HG02798 (cell line): ENCODE data around the gene AMN.
A peak's percentile ranks its signal among the peaks of the same experiment; 100 is the strongest.

Experiments
- ATAC-seq: cut with Tn5 transposase; IDR thresholded peaks from one replicate; pipeline ENCODE4 v1.9.1; 2021; ENCODE audit warnings: mild to moderate bottlenecking; ENCODE audit not compliant: unreplicated experiment, poor library complexity

AMN gene

DNA sequence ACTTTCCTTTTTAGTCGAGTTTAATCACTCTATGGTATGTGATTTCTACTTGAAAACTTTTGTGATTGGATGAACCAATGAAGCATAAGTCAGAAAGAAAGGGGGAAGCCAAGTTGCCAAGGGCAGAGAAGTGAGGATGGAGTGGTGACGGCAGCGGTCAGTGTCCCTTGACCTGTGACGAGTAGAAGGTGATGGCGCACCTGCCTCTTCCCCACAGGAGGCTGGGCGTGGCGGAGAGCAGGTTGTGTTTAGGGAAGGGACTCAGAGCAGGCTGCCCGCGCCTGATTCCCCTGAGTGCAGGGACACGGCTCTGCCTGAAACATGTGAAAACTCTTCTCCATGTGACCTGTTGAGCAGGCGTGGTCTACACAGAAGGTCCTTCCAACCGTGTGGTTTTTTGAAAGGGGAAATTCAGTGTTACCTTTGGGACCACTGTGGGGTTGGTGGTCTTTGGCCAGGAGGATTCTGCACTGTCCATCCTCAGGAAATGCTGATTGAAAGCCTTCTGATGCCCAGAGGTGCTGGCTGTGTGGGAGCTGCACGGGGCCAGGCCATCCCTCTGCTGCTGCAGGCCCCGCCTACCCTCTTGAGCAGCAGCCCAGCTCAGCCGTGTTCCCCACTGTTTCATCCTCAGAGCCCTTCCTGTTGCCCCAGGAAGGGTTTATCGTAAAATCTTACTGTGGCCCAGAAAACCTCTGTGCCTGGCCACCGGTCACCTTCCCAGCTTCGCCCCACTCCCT lies 23.5 kb upstream of the AMN start:
- no peak for ATAC-seq

DNA sequence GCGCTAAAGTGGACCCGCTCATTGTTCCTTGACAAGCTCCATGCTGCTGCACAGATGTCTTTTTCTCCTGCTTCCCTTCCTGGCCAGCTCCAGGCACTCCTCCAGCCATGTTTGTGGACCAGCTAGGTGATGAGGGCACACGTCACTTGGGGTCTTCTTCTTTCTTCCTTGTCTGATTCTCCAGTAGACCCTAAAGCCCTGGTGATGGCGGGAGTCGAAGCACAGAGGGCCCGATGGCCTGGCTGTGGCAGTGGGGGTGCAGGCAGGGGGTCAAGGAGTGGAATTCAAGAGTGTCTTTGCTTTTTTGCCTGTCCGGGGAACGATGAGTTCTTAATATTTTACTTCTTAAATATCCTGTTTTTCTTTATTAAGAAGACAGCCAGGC lies 23.0 kb upstream of the AMN start:
- no peak for ATAC-seq

DNA sequence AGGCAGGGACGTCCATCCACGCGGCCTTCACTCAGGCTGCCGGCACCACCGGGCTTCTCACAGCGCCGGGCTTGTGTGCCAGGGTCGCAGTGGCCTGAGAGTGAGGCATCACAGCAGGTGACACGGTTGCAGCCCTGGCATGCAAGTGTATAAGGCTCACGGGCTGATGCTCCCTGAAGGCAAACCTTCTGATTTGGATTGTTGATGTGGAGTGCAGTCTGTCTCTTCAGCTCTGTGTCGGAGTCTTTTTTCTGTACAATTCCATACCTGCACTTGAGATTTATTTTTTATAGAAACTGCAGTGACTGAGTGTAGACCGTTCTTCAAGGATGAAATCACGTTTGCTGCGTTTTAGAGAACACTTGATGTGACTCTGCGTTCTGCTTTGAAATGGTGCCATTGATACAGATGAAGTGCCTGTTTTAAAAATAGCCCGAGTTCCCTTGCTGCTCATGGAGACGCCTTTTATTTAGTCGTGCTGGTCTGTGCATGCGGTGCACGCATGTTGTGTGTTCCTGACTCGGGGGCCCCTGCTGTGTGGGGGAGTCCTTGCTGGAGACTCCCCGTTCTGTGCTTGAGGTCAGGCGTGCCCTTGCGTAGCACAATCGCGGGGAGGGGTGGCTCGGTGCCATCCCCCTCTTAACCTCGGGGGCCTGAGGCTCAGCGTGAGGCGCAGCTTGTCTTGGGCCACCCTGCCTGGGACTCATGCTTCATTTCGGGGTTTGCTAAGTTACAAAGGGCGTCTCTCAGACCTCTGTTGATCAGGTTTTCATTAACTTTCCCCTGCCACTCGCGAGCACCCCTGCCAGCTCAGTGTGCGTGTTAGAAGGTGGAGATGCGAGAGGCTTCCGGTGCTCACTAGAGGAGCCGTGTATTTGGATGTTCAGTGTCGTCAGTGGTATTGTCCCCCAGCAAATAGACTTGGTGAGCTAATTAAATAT lies 21.6 kb upstream of the AMN start:
- ATAC-seq = peak; percentile 58

DNA sequence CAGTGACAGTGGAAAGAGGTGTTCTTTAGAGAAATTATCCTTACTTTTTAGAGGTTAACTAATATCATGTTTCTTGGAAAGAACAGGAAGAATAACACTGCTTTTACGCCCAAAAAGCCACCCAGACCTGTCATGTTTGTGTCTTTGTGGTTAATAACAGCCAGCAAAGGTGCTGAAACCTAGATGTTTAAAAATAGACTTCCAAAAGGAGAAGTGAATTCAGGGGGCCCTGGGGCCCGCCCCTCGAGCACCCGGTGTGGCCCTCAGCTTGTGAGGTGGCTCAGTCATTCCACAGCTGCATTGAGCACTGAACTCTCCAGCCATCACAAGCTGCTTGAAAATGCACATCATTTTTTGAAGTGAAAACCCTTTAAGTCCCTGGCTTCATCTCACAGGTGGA lies 20.8 kb upstream of the AMN start:
- peak; percentile 78 for ATAC-seq

- peak; percentile 18 for ATAC-seq
Measured at GRCh38 chr14:102902086-102902485, 20.4 kb upstream of the AMN start.

DNA sequence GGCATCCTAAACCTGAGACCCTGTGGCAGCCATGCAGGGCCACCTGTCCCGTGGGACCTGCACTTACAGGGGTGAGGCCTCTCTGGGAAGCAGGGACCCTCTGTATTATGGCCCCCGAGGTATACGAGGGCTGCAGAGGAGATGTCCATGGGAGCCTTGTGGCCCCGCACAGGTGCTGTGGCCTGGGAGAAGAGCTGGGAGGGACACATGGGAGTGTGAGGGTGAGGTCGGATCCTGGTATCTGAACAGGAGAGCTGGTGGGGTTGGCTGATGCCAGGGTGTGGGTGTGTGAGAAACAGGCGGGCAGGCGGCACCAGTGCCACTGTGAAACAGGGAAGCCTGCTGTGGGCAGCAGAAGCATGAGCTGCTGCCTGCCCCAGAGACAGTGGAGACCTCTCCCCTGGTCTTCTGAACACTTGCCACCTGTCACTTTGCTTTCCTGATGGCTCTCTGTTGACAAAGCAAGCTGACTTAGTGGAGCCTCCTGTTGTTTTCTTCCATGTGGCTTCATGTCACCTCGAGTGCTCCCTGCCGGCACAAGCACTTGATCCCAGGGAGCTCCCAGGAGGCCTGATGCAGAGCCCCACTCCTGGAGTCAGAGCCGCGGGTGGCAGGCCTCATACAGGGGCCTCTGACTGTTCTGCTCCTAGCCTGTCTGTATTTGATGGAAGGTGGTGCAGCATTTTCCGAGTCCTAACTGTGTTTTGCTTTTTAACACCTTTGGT lies 19.8 kb upstream of the AMN start:
- ATAC-seq = no peak

- no peak for ATAC-seq
Measured at GRCh38 chr14:102903248-102903888, 19.1 kb upstream of the AMN start.

DNA sequence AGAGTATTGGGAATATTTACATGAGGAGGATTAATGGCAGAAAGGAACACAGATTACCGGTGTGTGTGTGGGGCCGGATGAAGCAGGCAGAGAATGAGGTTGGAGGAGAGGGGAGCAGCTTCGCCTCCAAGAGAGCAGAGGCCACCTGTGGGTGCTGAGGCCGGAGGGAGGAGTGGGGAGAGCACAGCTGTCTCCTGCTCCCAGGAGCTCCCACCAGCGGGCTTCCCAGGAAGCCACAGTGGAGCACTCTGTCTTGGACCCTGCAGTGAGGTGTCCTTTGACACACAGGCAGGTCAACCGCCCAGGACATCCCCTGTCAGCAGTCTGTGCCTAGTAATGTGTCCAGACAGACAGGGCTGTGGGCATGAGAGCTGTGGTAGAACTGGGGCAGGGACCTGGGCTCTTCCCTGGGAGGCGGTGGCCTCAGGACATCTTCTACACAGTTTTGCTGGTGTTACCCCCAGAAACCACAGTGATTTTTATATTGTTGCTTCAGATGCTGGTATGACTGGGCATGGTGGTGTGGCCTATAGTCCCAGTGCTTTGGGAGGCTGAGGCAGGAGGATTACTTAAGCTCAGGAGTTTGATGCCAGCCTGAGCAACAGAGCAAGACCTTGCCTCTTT lies 18.5 kb upstream of the AMN start:
- no peak for ATAC-seq

DNA sequence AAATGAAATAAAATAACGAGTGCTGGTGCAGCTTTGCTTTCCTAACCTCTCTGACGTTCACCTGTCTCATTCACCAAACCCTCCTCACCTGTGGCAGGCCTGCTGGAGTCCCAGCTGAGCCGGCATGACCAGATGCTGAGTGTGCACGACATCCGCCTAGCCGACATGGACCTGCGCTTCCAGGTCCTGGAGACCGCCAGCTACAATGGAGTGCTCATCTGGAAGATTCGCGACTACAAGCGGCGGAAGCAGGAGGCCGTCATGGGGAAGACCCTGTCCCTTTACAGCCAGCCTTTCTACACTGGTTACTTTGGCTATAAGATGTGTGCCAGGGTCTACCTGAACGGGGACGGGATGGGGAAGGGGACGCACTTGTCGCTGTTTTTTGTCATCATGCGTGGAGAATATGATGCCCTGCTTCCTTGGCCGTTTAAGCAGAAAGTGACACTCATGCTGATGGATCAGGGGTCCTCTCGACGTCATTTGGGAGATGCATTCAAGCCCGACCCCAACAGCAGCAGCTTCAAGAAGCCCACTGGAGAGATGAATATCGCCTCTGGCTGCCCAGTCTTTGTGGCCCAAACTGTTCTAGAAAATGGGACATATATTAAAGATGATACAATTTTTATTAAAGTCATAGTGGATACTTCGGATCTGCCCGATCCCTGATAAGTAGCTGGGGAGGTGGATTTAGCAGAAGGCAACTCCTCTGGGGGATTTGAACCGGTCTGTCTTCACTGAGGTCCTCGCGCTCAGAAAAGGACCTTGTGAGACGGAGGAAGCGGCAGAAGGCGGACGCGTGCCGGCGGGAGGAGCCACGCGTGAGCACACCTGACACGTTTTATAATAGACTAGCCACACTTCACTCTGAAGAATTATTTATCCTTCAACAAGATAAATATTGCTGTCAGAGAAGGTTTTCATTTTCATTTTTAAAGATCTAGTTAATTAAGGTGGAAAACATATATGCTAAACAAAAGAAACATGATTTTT lies 17.1 kb upstream of the AMN start:
- no peak for ATAC-seq

- ATAC-seq = no peak
Measured at GRCh38 chr14:102906616-102907302, 15.7 kb upstream of the AMN start.

GRCh38 chr14:102907303-102907844 lies 15.1 kb upstream of the AMN start:
- no peak for ATAC-seq

- no peak for ATAC-seq
Measured at GRCh38 chr14:102907980-102908730, 14.3 kb upstream of the AMN start.

GRCh38 chr14:102908766-102909455 lies 13.6 kb upstream of the AMN start:
- no peak for ATAC-seq

DNA sequence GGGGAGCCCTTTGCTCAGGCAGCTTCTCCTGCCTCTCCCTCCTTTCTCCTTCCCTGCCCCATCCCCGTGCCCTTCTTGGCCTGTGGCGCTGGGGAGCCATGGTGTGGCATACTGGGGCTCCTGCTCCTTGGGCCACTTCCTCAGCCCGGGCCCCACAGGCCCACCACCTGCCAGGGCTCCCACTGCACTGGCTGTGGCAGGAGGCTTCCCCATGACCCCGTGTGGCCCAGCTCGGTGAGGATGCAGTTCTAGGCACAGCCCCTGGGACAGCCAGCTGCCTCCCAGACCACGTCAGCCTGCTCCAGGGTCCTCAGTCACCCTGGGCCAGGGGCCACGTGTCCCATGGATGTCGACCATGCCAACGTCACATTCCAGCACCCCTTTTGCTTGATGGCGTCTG lies 13.0 kb upstream of the AMN start:
- ATAC-seq = no peak

DNA sequence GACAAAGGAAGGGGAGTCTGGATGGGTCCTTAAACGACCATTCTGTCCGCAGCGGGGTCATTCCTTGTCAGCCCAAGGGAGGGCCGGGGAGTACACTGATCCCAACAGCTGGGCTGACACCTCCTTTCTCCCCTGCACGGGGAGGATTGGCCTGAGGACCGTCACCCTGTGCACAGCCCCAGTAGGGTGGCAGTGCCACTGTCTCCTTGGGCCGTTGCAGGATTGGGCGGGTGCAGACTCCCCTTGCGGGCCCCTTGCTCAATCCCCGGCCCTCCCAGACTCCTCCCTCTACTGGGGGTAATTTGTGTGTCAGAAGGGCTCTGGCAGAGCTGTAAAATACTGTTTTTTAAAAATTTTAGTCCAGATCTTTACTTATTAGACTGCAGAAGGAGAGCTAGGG lies 12.6 kb upstream of the AMN start:
- no peak for ATAC-seq

- no peak for ATAC-seq
Measured at GRCh38 chr14:102910442-102910841, 12.0 kb upstream of the AMN start.

GRCh38 chr14:102911541-102911951 lies 10.9 kb upstream of the AMN start:
- no peak for ATAC-seq
